HTERT RPE-1 (cell line): Measurements from ENCODE around the gene SEMG2.

ENCODE experiments used
- in situ Hi-C: fragments of 300-500 bp; cut with MboI; formaldehyde crosslinking; loops from 4 replicates; pipeline ENCODE4 v1.14.3; 2020; ENCODE audit warnings: low sequenced_read_pairs

Gene SEMG2, protein sequence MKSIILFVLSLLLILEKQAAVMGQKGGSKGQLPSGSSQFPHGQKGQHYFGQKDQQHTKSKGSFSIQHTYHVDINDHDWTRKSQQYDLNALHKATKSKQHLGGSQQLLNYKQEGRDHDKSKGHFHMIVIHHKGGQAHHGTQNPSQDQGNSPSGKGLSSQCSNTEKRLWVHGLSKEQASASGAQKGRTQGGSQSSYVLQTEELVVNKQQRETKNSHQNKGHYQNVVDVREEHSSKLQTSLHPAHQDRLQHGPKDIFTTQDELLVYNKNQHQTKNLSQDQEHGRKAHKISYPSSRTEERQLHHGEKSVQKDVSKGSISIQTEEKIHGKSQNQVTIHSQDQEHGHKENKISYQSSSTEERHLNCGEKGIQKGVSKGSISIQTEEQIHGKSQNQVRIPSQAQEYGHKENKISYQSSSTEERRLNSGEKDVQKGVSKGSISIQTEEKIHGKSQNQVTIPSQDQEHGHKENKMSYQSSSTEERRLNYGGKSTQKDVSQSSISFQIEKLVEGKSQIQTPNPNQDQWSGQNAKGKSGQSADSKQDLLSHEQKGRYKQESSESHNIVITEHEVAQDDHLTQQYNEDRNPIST

DNA sequence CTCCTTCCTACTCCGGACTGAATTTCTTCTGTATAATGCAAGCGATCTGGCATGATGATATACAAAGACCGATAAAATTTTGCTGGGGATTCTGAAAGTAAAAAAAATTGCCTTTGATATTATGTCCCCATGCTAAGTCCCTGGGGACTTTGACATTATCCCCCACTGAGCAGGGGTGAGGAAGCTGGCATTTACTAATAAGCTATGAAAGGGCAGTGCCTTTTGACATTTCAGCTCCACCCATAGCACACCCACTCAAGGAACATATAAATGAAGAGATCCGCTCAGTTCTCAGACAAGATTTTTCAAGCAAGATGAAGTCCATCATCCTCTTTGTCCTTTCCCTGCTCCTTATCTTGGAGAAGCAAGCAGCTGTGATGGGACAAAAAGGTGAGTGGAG lies at the start of gene SEMG2:
TSS of gene SEMG2 (plus strand) at position 298 of the 400 bp plus-strand sequence. CDS start at position 315, 17 bp downstream.
- in situ Hi-C loops, result no loop called here

DNA sequence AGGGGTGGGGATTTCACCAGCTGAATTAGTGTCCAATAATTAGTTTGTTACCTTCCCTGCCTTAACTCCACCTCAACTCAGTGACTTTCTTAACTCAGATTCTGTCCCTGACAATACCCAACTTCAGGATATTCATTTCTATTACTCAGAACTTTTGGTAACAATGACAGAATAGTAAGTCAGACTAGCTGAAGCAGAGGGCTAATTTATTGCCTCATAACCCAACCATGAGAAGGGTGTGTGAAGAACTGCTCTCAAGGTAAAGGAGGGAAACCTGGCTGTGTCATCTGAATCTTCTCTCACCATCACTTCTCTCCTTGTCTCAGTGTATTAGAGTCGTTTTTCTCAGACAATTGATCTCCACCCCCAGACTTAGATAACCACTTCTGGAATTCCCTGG lies 47.7 kb upstream of the SEMG2 start:
- in situ Hi-C loops, result no loop called here

DNA sequence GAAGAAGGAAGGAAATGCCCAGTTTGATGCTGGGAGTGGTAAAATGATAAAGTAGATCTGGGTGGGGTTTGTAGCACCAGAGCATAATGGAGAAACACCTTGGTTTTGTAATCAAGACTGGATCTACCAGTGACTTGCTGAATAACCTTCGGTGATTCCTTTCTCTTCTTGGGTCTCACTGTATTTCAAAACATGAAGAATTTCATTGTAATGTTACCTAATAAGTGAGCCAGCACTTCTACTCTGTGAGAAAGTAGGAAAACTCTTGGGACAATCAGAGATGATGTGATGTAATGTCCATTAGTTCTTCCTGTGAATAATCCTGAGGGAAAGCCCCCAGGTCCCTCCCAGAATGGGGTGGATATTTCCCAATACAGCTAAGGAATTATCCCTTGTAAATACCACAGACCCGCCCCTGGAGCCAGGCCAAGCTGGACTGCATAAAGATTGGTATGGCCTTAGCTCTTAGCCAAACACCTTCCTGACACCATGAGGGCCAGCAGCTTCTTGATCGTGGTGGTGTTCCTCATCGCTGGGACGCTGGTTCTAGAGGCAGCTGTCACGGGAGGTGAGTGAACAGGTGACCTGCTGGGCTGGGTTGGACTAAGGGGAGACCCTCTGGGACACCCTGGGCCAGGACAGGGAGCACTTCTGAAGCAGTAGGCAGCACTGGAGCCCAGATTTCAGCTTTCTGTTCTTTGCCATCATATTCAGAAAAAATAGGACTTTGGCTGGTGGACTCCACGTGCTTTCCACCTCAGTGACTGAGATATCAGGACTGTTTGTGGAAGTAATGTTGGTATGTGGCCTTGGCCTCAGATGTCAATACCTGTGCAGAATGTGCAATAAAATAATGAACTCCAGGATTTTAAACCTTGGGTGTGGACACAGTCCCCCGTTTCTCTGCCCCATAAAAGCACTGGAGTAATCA lies 46.5 kb upstream of the SEMG2 start, which contains the start of gene PI3:
TSS of gene PI3 (plus strand) at position 469 of the 931 bp plus-strand sequence. CDS start at position 490, 21 bp downstream.
- in situ Hi-C loops, result no loop called here

DNA sequence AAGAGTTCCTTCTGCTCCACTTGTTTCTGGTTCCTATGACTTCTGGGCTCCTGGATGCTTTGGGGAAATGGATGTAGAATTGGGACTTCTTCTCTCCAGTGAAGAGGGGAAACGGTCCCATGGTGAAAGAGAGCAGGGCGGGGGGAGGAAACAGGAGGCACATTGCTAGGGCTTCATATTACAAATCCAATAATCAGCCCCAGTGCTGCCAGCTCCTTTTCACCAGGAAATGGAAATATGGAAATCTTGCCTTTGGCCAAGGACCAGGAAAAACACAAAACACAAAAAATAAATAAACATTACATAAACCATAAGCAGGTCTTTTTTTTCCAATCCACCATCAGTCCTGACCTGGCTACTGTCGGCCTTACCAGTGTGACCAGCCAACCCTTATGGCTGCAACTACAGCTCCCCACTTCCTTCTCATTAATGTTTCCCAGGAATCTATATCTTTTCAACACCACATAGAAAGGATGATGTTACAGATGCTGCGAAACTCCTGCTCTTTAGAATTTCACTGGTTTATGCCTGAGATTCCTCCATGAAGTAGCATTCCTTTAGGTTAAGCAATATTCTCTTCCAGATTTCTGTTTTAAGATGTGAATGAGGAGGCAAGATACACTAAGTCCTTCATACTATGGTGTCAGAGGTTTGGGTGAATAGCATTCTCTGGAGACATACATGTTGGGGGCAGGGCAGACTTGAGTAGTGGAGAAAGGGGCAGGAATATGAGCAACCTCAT lies 44.5 kb upstream of the SEMG2 start:
- in situ Hi-C loops, result no loop called here

DNA sequence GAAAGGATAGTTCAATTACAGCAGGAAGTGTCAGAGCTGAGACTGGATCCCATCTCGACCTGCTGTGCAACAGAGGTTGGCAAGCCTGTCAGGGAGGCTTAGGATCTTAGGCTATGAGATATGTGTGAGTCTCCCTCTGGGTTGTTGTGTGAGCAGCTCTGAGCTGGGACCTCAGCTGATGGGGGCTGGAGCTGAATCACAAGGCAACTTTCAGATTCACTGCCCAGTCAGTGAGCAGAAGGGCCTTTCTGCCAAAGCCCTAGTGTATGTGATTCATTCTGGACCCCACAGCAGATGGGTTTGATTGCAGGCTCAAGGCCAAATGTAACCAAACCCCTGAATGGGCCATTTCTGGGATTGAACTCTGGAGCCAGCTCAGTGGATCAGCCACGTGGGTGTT lies 42.0 kb upstream of the SEMG2 start:
- in situ Hi-C loops, result no loop called here

DNA sequence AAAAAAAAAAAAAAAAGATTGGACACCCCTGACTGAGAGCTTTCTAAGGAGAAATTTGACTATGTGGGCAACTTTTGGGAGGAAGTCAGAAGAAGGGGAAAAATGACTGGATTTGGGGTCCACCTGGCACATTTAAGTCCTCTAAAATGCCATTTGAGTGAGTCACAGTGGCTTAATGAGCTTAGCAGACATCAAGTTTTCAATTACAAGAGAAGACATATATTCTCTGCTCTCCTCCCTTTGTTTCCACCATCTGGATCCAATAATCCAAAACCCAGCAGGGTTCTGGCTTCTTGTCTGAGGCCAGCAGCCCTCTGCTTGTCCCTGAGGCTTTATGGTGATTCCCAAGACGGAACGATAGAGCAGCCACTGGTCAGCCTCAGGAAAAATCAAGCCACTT lies 39.5 kb upstream of the SEMG2 start:
- in situ Hi-C loops, result no loop called here

DNA sequence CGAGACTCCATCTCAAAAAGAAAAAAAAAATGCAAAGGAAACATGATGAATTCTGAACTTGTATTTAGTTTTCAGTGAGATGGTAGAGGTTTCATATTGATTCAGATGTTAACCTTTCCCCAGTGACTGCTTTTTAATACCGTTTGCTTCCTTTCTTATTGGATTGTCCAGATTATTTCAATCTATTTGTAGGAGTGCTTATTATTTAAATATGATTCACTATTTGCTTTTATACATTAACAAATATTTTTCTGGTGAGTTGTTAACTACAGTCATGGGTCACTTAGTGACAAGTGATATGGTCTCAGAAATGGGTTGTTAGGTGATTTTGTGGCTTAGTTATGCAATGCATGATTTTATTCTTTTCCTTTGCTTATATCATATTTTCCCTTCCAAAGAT lies 38.1 kb upstream of the SEMG2 start:
- in situ Hi-C loops, result no loop called here

DNA sequence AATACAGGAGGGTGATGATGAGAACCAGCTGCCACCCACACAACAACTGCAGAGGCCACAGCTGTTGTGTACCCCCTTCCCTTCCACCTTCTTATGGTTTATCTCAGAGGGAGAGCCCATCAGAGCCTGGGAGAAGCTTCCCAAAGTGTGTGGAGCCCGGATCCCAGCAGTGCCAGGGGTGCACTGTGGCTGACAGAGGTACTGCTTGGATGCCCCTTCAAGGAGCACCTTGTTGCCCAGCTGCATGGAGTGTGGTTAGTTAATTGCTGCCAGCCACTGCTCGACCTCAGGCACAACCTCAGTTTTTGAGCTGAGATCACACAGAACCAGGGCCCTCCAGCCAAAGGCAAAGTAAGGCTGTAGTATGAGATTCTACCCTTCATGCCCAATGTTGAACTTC lies 33.5 kb upstream of the SEMG2 start:
- in situ Hi-C loops, result no loop called here

DNA sequence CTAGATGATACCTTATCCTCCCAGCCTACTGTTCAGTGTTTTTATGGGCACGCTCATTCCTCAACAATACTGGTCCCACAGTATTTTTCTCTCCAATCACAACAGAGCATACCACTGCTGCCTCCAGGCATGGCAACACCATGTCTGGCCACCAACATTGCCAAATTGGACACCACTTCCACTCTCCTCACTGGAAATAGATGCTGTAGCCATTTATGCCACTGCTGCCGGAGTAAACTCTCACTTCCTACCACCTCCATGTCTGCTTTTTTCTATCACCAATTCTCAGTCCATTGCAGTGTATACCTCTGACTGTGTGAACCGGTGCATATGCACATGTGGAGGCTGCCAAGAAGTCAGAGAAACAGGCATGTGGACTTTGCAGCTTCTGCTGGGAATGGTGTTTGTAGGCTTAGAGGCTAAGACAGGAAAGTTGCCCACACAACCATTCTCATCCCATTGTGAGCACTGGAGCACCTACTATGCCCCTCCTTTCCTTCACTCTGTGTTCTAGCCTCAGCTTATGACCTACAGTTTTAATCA lies 32.0 kb upstream of the SEMG2 start:
- in situ Hi-C loops, result no loop called here

DNA sequence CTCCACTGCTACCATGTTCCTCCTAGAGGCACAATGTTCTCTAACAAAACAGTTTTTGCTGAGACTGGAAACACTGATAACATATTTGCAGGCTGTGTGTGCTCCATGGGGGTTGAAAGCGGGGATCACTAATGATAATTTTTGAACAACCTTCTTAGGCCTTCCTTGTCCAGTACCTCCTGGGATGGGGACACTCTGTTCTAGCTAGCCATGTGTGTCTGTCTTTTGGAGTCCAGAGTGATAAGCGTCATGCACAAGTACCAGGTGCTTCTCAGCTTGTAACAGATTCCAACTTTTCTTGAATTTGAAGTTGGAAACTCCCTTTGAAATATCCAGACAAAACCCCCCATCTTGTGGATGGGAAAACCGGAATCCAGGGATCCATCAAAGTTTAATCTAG lies 31.3 kb upstream of the SEMG2 start:
- in situ Hi-C loops, result no loop called here

DNA sequence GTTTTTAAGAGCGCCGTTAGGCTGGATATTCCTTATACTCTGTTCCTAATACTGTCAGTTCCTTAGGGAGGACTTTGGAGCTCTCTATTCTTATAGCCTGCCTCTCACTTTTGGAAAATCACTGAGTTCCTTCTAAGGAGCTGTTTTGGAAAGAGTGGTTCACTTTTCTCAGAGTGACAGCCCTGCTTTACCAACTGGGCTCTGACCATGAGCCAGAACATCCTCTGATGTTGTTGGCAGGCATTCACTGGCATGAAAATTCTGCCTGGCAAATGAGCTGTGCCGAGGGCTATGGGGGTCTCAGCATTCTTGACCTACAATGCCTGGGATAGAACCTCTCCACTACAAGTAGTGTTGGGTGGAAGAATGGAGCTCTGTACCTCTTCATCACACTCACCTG lies 29.2 kb upstream of the SEMG2 start:
- in situ Hi-C loops, result no loop called here

DNA sequence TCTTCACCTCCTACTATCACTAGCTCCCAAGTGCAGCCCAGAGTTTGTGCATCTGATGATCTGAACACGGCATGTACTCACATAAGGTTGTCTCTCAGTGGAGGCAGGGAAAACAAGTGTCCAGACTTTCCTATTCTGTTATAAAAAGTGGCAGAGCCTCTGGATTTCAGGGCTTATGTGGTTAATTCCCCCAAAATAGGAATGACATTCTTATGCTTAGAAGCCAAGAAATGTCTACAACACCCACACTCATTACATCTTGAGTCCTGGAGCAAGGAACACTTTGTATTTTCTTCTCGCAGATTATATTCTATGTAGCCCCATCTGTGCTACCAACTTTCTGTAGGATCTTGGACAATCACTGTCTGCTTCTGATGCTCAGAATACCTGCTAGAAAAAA lies 27.8 kb upstream of the SEMG2 start:
- in situ Hi-C loops, result no loop called here

DNA sequence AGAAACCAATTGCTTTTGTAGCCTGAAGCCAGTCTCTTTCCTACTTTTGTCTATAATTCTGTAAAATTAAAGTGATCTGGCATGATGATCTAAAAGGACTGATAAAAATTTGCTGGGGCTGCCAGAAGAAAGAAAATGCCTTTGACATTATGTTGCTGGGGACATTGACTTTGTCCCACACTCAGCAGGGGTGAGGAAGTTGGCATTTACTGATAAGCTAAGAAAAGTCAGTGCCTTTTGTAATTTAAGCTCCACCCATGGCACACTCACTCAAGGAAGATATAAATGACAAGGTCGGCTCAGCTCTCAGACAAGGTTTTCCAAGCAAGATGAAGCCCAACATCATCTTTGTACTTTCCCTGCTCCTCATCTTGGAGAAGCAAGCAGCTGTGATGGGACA lies 14.4 kb upstream of the SEMG2 start, which contains the start of gene SEMG1:
TSS of gene SEMG1 (plus strand) at position 309 of the 400 bp plus-strand sequence. CDS start at position 330, 21 bp downstream.
- in situ Hi-C loops, result no loop called here

DNA sequence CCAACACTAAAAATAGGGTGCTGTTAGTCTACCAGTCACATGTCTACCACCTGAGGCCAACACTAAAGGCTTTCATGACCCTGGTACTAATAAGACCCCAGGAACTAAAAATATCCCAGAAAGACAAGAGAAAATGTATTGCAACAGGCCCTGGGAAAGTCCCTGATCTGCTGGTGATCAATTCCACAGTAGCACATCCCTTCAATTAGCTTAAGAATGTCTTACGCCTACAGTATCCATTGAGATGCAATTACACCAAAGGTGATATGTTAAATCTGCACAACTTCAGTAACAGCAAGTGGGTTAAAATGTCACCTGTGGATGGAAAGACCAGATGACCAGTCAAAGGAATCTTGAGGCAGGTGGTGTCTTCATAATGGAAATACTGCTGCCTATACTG lies 11.2 kb upstream of the SEMG2 start:
- in situ Hi-C loops, result no loop called here

DNA sequence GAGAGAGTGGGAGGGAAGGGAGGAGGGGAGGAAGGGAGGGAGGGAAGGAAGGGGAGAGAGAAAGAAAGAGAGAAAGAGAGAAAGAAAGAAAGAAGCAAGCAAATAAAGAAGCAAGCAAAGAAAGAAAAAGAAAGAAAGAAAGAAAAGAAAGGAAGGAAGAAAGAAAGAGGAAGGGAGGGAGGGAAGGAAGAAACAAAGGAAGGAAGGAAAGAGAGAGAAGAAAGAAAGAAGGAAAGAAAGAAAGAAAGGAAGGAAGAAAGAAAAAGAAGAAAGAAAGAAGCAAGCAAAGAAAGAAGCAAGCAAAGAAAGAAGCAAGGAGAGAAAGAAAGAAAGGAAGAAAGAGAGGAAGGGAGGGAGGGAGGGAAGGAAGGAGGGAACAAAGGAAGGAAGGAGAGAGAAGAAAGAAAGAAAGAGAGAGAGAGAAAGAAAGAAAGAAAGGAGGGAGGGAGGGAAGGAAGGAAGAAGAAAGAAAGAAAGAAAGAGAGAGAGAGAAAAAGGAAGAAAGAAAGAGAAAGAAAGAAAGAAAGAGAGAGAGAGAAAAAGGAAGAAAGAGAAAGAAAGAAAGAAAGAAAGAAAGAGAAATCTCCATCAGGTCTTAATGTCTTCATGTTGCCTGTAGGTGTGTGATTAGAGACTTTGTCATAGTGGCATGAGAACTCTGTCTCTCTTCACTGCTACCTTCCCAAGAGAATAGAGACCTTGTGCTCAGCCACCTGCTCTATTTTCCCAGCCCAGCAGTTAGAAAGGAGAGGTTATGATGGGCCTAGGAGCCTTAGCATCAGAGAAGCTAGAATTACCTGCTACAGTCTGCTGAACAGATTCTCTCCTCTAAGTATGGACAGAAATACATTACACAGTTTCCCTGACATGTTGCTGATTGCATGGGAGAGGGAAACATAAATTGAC lies 9.4 kb upstream of the SEMG2 start:
- in situ Hi-C loops, result no loop called here

DNA sequence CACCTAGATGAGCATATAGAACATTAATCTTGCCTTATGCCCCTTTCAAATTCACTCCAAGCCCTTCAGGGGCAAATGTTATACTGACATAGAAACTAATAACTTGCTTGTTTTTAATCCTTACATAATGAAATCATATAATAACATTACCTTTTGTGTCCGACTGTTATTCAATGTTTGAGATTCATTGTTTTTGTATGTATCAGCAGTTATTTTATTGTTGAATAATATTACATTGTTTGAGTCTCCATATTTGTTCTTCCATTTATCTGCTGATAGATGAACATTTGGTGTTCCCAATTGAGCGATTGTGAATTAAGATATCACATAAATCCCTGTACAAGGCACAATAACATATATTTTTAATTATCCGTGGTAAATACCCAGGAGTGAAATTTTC lies 8.3 kb upstream of the SEMG2 start:
- in situ Hi-C loops, result no loop called here

DNA sequence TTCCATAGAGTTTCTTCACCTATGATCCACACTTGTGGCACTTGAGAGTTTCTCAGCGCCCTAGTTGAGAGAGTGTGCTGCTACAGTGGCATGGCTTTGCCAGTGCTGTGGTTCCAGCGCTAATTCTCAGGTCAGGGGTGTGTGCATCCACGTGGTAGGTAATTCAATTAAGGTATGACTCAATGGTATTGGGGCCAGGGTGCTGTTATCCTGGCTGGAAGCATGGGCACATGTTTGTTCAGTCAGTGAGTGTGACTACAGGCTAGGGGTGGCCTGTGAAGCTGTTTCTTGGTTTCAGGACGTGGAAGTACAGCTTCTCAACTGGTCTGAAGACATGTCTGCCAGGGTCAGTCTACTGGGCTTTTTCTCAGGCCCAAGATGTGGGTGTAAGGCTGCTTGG lies 3.0 kb upstream of the SEMG2 start:
- in situ Hi-C loops, result no loop called here

DNA sequence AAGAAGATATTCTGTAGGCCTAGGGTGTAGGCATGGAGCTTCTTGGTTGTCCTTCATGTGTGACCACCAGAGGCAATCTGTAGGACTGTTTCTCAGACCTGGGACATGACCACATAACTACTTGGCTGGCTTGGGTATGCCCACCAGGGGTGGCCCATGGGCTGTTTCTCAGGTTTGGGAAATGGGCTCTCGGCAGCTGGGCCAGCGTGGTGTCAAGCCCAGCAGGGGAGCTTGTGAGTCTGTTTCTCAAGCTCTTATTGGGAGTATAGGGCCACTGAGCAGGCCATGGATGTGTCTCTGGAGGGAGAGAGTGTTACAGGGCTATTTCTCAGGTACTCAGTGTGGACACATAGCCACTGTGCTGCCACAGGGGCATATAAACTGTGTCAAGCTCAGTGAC lies 2.5 kb upstream of the SEMG2 start:
- in situ Hi-C loops, result no loop called here

DNA sequence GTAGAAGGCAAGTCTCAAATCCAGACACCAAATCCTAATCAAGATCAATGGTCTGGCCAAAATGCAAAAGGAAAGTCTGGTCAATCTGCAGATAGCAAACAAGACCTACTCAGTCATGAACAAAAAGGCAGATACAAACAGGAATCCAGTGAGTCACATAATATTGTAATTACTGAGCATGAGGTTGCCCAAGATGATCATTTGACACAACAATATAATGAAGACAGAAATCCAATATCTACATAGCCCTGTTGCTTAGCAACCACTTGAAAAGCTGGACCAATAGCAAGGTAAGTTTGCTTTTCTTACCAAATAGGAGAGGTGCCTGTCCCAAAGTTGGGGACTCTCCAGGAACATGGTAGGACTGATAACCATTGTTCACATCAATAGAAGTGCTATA lies 2.0 kb downstream of the SEMG2 start:
- in situ Hi-C loops, result no loop called here
